ENCODE measurements around the gene RIMS4.

DNA sequence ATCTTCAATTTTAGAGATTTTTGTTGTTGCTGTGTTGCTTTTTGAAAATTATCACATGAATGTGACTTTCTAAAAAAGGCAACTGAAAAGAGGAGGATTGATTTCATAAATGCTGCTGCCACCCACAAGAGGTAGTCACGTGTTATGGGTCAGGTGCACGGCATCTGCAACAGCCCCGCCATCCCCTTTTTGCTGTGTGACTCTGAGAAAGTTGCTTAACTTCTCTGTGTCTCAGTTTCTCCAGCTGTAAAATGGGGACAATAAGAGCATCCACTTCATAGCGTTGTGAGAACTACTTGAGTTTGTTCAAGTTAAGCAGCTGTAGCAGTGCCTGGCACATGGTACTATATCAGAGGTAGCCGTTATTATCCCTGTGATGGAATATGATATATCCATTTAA lies 84.5 kb downstream of the RIMS4 start:
- no peak for TF ChIP-seq EZH2 (IDR thresholded peaks at IDR 0.05; ENCODE audit: borderline replicate concordance, low read length)
- TF ChIP-seq, protein P1, sequence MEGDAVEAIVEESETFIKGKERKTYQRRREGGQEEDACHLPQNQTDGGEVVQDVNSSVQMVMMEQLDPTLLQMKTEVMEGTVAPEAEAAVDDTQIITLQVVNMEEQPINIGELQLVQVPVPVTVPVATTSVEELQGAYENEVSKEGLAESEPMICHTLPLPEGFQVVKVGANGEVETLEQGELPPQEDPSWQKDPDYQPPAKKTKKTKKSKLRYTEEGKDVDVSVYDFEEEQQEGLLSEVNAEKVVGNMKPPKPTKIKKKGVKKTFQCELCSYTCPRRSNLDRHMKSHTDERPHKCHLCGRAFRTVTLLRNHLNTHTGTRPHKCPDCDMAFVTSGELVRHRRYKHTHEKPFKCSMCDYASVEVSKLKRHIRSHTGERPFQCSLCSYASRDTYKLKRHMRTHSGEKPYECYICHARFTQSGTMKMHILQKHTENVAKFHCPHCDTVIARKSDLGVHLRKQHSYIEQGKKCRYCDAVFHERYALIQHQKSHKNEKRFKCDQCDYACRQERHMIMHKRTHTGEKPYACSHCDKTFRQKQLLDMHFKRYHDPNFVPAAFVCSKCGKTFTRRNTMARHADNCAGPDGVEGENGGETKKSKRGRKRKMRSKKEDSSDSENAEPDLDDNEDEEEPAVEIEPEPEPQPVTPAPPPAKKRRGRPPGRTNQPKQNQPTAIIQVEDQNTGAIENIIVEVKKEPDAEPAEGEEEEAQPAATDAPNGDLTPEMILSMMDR (IDR thresholded peaks at IDR 0.05; ENCODE audit: low read length) = no peak

Data from OCI-LY1 (cell line).